Left ventricle myocardium inferior (tissue), 1 donor: Measurements from ENCODE around the gene SDHAF2. TPM values are rescaled to one million over a fixed set of nuclear protein-coding genes. Genes with fewer than 3 reads are reported as not detected.
A peak's percentile ranks its signal among the peaks of the same experiment; 100 is the strongest.

Source experiments
- DNase-seq: peaks from one replicate; pipeline ENCODE4 v3.0.0-alpha.2; 2020
- H3K27ac ChIP-seq: fragments of 200-600 bp; replicated peaks from 2 replicates; pipeline ENCODE4 v1.8.0; 2021
- H3K27me3 ChIP-seq: fragments of 200-600 bp; 2 replicates; pipeline ENCODE4 v1.8.0; 2021; ENCODE audit warnings: low read depth
- H3K36me3 ChIP-seq: fragments of 200-600 bp; 2 replicates; pipeline ENCODE4 v1.8.0; 2021
- H3K4me1 ChIP-seq: fragments of 200-600 bp; 2 replicates; pipeline ENCODE4 v1.8.0; 2021
- H3K4me3 ChIP-seq: fragments of 200-600 bp; 2 replicates; pipeline ENCODE4 v1.8.0; 2021; ENCODE audit warnings: mild to moderate bottlenecking, moderate library complexity
- H3K9me3 ChIP-seq: fragments of 200-600 bp; replicated peaks from 2 replicates; pipeline ENCODE4 v1.8.0; 2021
- intact Hi-C: fragments of 100-400 bp; cut with micrococcal nuclease; formaldehyde crosslinking; loops from one replicate; pipeline ENCODE4 v1.11.0; 2022
- total RNA-seq: library from RNA; stranded (reverse); fragmentation: NEBNext Ultra II Directional; extraction: Animal tissue kit (Norgen Biotek cat#: 25700); gene quantifications from one replicate; pipeline ENCODE4 v1.2.1, GENCODE V29; 2021
- TF ChIP-seq, protein P1 (sequence below): fragments of 200-600 bp; IDR thresholded peaks from 2 replicates; pipeline ENCODE4 v1.8.0; 2021; ENCODE audit warnings: antibody characterized with exemption, mild to moderate bottlenecking, borderline replicate concordance
- donor health status: DM: no; HTN: yes; CAD: no; lungs with severe emphysema.

The SDHAF2 gene
- total RNA-seq, 1 donor from 2014 or later: 38.1 TPM

DNA sequence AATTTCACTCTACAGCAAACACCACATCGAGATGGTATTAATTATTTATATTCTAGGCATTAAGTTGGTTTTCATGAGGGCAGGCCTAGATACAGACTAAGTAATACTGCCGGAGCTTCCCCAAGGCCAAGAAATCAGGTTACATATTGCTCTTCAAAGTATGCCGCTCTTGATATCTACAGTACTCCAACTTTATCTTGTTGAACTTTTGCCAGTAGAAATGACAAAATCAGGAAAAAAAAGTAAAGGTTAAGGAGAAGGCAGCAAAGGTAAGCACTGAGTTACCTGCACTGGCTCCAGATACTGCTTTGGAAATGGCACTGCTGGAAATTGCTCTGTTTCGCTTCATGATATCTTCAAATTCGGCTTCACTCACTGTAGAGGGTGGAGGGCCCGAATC is 14.5 kb upstream of the SDHAF2 start:
- intact Hi-C loops: no loop called here
- Histone ChIP-seq H3K4me1 (peaks cover 19% of the 10 kb centered on the region), H3K27ac (no peak overlapping the region), H3K27me3 (no peaks in the 10 kb centered on the region), H3K9me3 (no peaks in the 10 kb centered on the region), H3K36me3 (peaks cover 96% of the 10 kb centered on the region), H3K4me3 (no peak overlapping the region)
- TF ChIP-seq, protein P1, sequence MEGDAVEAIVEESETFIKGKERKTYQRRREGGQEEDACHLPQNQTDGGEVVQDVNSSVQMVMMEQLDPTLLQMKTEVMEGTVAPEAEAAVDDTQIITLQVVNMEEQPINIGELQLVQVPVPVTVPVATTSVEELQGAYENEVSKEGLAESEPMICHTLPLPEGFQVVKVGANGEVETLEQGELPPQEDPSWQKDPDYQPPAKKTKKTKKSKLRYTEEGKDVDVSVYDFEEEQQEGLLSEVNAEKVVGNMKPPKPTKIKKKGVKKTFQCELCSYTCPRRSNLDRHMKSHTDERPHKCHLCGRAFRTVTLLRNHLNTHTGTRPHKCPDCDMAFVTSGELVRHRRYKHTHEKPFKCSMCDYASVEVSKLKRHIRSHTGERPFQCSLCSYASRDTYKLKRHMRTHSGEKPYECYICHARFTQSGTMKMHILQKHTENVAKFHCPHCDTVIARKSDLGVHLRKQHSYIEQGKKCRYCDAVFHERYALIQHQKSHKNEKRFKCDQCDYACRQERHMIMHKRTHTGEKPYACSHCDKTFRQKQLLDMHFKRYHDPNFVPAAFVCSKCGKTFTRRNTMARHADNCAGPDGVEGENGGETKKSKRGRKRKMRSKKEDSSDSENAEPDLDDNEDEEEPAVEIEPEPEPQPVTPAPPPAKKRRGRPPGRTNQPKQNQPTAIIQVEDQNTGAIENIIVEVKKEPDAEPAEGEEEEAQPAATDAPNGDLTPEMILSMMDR: no peak
- no peak for DNase-seq

DNA sequence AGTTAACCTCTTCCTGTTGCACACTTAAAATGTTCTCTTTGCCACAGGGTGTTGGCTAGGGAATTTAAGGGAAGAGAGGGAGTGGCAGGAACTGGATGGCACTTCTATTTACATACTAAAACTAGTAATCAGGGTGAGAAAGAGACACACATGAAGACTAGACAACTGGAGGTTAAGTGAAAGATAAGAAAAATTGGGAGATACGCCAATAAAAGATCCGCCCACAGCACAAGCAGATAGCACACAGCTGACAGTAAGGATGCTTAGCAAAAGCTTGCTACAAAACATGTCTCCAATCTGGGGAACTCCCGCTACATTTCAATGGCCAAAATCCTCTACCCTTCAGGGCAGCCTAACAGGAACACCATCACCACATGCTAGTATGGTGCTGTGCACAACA is 13.0 kb upstream of the SDHAF2 start:
- H3K36me3 ChIP-seq: peaks cover 96% of the 10 kb centered on the region
- H3K4me3 ChIP-seq: no peak overlapping the region
- H3K27me3 ChIP-seq: no peaks in the 10 kb centered on the region
- peaks cover 19% of the 10 kb centered on the region for H3K4me1 ChIP-seq
- H3K27ac ChIP-seq: no peak overlapping the region
- DNase-seq: no peak
- no peaks in the 10 kb centered on the region for H3K9me3 ChIP-seq
- intact Hi-C loops: no loop called here
- TF ChIP-seq, protein P1: no peak

DNA sequence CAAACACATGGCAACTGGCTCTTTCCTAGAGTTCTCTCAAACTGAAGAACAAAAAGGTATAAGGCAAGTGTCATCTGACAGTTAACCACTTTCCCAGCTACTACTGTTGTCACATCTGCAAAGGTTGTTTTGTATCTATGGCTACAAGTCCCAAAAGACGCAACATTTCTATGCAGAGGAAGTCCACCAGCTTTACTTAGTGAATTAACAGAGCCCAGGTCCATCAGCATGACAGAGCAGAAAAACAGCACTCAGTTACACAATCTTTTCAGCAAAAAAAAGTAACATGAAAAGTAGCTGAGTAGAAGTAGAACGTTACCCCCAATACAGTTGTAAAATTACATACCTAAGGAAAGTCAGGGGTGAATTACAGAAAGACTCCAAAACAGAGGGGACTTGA is 12.3 kb upstream of the SDHAF2 start:
- intact Hi-C loops: no loop called here
- no peaks in the 10 kb centered on the region for H3K27me3 ChIP-seq
- TF ChIP-seq, protein P1: no peak
- H3K27ac ChIP-seq: peak overlapping the region; percentile 2
- no peak for DNase-seq
- H3K4me3 ChIP-seq: no peak overlapping the region
- H3K36me3 ChIP-seq: peaks cover 94% of the 10 kb centered on the region
- no peaks in the 10 kb centered on the region for H3K9me3 ChIP-seq
- H3K4me1 ChIP-seq: peaks cover 19% of the 10 kb centered on the region

DNA sequence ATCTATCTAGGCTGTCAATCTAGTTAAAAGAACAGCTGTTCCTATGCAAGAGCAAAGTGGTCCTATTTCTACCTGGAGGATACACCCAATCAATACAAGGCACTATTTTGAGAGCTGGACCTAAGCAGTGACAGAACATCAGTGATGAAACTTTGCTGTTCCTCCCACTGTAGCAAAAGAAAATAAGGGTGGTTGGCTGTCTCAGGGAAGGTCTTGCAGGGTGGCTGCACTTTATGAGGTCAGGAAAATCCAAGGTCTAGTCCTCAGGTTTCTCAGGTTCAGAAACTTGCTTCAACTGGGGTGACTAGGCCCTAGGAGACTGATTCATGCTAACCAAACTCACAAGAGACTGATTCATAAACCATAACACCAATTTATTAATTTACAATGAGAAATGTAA is 11.8 kb upstream of the SDHAF2 start:
- no peaks in the 10 kb centered on the region for H3K27me3 ChIP-seq
- intact Hi-C loops: no loop called here
- TF ChIP-seq, protein P1: no peak
- peak overlapping the region; percentile 2 for H3K27ac ChIP-seq
- H3K4me1 ChIP-seq: peaks cover 19% of the 10 kb centered on the region
- H3K4me3 ChIP-seq: no peak overlapping the region
- H3K9me3 ChIP-seq: no peaks in the 10 kb centered on the region
- peaks cover 90% of the 10 kb centered on the region for H3K36me3 ChIP-seq
- DNase-seq: no peak

DNA sequence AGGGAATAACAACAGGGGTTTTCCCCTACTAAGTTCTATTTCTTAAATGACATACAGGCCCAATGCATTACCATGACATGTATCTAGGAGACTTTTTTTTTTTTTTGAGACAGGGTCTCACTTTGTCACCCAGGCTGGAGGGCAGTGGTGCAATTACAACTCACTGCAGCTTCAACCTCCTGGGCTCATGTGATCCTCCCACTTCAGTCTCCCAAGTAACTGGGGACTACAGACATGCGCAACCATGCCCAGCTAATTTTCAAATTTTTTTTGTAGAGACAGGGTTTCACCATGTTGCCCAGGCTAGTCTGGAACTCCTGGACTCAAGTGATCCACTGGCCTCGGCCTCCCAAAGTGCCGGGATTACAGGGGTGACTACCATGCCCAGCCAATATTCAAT is 7.7 kb upstream of the SDHAF2 start:
- Histone ChIP-seq H3K27ac (no peak overlapping the region), H3K4me3 (no peak overlapping the region), H3K9me3 (no peaks in the 10 kb centered on the region), H3K27me3 (no peaks in the 10 kb centered on the region), H3K36me3 (peaks cover 89% of the 10 kb centered on the region), H3K4me1 (peaks cover 41% of the 10 kb centered on the region)
- intact Hi-C loops: no loop called here
- no peak for DNase-seq
- TF ChIP-seq, protein P1: no peak
